ENCODE data around the gene ALDH4A1. TPM values are rescaled to one million over a fixed set of nuclear protein-coding genes. Genes with fewer than 3 reads are reported as not detected.

ALDH4A1 gene
- total and polyA plus RNA-seq, 12 donors = 11.3 to 46.9 (median 19.8) TPM

DNA sequence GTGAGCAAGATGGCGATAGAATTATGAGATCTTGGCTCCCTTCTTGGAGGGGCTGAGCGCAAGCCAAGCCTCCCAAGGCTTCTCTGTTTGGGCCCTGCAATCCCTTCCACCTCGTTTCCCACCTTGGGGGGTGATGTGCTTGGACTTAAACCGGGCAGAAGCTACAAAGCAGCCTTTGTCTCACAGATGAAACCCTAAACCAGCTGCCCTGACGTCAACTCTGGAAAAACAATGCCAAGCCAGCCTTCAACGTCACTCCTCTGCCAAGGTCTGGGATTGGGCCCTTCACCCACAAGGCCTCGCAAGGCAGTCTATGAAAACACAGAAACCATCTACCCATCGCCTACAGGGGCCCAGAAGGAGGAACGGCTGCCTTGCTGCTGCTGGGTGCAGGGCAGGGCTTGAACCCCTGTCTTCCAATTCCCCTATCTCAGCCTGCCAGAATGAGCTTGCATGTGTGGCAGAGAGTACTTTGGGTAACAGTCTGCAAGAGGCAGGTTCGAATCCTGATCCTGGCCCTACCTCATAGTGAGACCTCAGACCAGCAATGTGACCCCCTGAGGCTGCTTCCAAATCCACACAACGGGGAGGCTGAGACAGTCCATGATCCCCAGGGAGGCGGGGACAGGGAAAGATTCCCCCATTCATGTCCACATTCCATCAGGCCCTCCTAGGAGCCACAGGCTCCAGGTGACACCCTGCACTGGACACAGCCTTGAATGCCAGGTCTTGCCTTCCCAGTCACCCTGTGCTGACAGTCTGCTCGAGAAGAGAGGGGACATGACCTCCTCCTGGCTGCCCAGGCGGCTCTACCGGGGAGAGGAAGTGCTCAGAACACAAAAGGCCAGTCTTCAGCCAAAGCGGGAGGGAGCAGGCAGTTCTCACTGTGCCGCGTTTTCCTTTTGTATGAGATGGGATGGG, 39.1 kb upstream of the ALDH4A1 start:
- peak in 1 of 2 donors; percentile 46 for TF ChIP-seq POLR2A (IDR thresholded peaks at IDR 0.05)
- TF ChIP-seq, protein P1, sequence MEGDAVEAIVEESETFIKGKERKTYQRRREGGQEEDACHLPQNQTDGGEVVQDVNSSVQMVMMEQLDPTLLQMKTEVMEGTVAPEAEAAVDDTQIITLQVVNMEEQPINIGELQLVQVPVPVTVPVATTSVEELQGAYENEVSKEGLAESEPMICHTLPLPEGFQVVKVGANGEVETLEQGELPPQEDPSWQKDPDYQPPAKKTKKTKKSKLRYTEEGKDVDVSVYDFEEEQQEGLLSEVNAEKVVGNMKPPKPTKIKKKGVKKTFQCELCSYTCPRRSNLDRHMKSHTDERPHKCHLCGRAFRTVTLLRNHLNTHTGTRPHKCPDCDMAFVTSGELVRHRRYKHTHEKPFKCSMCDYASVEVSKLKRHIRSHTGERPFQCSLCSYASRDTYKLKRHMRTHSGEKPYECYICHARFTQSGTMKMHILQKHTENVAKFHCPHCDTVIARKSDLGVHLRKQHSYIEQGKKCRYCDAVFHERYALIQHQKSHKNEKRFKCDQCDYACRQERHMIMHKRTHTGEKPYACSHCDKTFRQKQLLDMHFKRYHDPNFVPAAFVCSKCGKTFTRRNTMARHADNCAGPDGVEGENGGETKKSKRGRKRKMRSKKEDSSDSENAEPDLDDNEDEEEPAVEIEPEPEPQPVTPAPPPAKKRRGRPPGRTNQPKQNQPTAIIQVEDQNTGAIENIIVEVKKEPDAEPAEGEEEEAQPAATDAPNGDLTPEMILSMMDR (IDR thresholded peaks at IDR 0.05) = peak in 1 of 6 experiments; percentile 19
- 40 to 48% (median 43%) methylated on average over 12 to 18 of the region's 18 CpGs for WGBS, 4 donors
- intact Hi-C loops (cut with DNase I) = no loop called here
- no peak overlapping the region for H3K4me3 ChIP-seq
- peak; percentile 72 to 86 (median 80) for DNase-seq
- peak overlapping the region; percentile 13 to 75 (median 34) for H3K27ac ChIP-seq
- H3K36me3 ChIP-seq (replicated peaks in 1 of 2) = no peaks in the 10 kb centered on the region
- no peaks in the 10 kb centered on the region for H3K9me3 ChIP-seq (replicated peaks in 1 of 3)
- H3K4me1 ChIP-seq (replicated peaks in 1 of 2) = peaks cover 33 to 76% of the 10 kb centered on the region in 2 donors
- H3K27me3 ChIP-seq = no peaks in the 10 kb centered on the region

DNA sequence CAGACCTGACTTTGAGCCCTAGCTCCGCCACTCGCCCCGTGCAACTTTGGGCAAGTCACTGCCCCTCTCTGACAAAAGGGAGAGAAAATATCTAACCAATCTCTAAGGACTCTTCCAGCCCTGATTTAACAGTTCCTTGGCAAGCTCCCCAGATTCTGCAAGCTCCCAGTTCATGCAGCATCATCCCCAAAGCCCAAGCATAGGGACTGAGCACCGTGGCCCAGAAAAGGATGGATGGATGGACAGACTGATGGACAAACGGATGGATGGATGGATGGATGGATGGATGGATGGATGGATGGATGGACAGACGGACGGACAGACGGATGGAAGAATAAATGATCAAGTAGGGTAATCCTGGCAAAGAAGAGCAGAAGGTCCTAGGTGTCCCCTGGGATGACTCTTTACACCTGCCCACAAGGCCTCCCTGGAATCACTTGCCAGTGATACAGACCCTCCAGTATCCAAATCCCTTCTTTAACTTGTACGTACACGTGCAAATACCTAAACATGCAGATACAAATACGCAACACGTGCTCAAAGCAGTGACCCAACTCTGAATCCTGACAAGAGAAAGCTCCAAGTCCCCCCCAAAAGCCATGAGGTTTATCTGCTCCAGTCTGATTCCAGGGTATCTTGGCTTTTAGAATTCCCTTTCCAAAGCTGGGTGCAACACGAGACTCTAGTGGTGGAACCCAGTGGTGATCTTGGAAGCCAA, 38.1 kb upstream of the ALDH4A1 start:
- H3K4me1 ChIP-seq (replicated peaks in 1 of 2) = peaks cover 27 to 70% of the 10 kb centered on the region in 2 donors
- intact Hi-C loops (cut with DNase I) = no loop called here
- peak overlapping the region in 3 of 5 donors; percentile 33 to 75 (median 70) for H3K27ac ChIP-seq
- DNase-seq = peak in 2 of 7 donors; percentile 45 to 51
- H3K36me3 ChIP-seq (replicated peaks in 1 of 2) = no peaks in the 10 kb centered on the region
- H3K9me3 ChIP-seq (replicated peaks in 1 of 3) = no peaks in the 10 kb centered on the region
- H3K27me3 ChIP-seq = no peaks in the 10 kb centered on the region
- WGBS, 4 donors = 76 to 82% (median 80%) methylated on average over 13 of the region's 13 CpGs
- TF ChIP-seq POLR2A (IDR thresholded peaks at IDR 0.05) = no peak
- TF ChIP-seq, protein P1 (IDR thresholded peaks at IDR 0.05) = no peak
- H3K4me3 ChIP-seq = no peak overlapping the region

DNA sequence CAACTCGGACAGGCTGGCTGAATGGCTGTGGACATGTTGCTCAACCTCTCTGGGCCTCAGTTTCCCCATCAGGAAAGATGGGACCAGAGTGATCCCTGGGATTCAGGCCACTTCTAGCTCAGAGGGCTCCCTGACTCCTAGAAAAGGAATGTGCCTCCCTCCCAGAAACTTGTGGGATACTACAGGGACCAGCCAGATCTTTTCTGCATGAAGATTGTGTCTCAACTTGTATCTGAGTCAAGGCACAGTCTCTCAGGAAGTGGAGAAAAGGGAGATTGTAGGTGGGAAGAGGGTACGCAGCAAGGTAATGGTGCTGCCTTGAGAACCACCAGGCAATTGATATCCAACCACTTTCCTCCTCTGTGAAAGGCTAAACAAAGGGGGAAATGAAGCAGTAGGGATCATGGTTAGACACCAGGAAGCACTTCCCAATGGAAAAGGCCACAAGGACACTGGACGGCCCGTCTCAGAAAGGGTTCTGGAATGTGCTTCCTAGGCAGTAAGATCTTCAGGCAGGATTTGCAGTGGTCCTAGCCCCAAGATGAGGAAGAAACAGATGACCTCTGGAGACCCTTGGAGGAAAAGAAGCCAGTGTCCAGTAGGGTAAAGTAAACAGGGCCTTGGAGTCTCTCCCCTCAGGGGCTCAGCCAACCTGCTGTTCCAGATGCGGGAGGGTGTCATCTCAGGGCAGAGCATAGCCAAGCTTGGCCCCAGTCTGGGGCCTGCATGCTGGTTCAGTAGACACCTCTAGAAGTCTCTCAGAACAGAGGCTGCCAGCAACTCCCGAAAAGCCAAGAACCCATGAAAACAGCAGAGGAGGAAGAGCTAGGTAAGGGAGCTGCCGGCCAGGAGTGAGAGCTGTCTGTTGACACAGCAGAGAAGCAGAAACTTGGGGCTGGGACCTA, 37.3 kb upstream of the ALDH4A1 start:
- no peak for DNase-seq
- WGBS, 4 donors = 75 to 82% (median 78%) methylated on average over 5 to 7 of the region's 7 CpGs
- Histone ChIP-seq H3K27me3 (no peaks in the 10 kb centered on the region), H3K9me3 (replicated peaks in 1 of 3) (no peaks in the 10 kb centered on the region), H3K4me1 (replicated peaks in 1 of 2) (peaks cover 19 to 61% of the 10 kb centered on the region in 2 donors), H3K4me3 (no peak overlapping the region), H3K27ac (peak overlapping the region in 3 of 5 donors; percentile 22 to 75 (median 63)), H3K36me3 (replicated peaks in 1 of 2) (no peaks in the 10 kb centered on the region)
- no peak for TF ChIP-seq POLR2A (IDR thresholded peaks at IDR 0.05)
- TF ChIP-seq, protein P1 (IDR thresholded peaks at IDR 0.05) = no peak
- intact Hi-C loops (cut with DNase I) = no loop called here

All from adrenal gland (tissue), 12 donors.